Coronary artery (tissue), 2 donors: ENCODE measurements around the gene SPRR1A.

Source experiments
- DNase-seq: peaks from one replicate; pipeline ENCODE4 v3.0.0-alpha.2; 2017; ENCODE audit warnings: low spot score
- H3K27ac ChIP-seq, 2 donors: fragments of 200-600 bp; sonication (generic); one replicate each; pipeline ENCODE4 v1.5.1; 2016 to 2019
- H3K4me3 ChIP-seq: fragments of 200-600 bp; sonication (generic); 2 replicates; pipeline ENCODE4 v1.5.1; 2016; ENCODE audit warnings: mild to moderate bottlenecking, moderate library complexity
- CTCF ChIP-seq: fragments of 200-600 bp; sonication (generic); IDR thresholded peaks from one replicate; pipeline ENCODE4 v1.5.1; 2019; ENCODE audit warnings: antibody characterized with exemption

SPRR1A gene

GRCh38 chr1:152972196-152972886 is 11.5 kb upstream of the SPRR1A start:
- Histone ChIP-seq H3K27ac (no peak overlapping the region), H3K4me3 (no peak overlapping the region)
- no peak for DNase-seq
- TF ChIP-seq CTCF = no peak

GRCh38 chr1:152976688-152977087 is 7.2 kb upstream of the SPRR1A start:
- DNase-seq = no peak
- no peak overlapping the region for H3K4me3 ChIP-seq
- no peak overlapping the region for H3K27ac ChIP-seq
- TF ChIP-seq CTCF = no peak

- H3K4me3 ChIP-seq = no peak overlapping the region
- DNase-seq = no peak
- H3K27ac ChIP-seq = no peak overlapping the region
- TF ChIP-seq CTCF = no peak
Observed at GRCh38 chr1:152977614-152978013, 6.3 kb upstream of the SPRR1A start.

- Histone ChIP-seq H3K4me3 (no peak overlapping the region), H3K27ac (no peak overlapping the region)
- DNase-seq = no peak
- no peak for TF ChIP-seq CTCF
Observed at GRCh38 chr1:152980676-152981075, 3.2 kb upstream of the SPRR1A start.

GRCh38 chr1:152981146-152981871 is 2.6 kb upstream of the SPRR1A start:
- no peak for TF ChIP-seq CTCF
- Histone ChIP-seq H3K27ac (no peak overlapping the region), H3K4me3 (no peak overlapping the region)
- DNase-seq = no peak

- DNase-seq = no peak
- Histone ChIP-seq H3K4me3 (no peak overlapping the region), H3K27ac (no peak overlapping the region)
- TF ChIP-seq CTCF = no peak
Observed at GRCh38 chr1:152982076-152982475, 1.8 kb upstream of the SPRR1A start.

- TF ChIP-seq CTCF = no peak
- no peak for DNase-seq
- H3K4me3 ChIP-seq = no peak overlapping the region
- no peak overlapping the region for H3K27ac ChIP-seq
Observed at GRCh38 chr1:152983234-152983633, 647 bp upstream of the SPRR1A start.
